ENCODE data around the gene ACACB.

ACACB gene

GRCh38 chr12:109178532-109178931 is 62.1 kb downstream of the ACACB start:
- DNase-seq: no peak

GRCh38 chr12:109179927-109180326 is 63.5 kb downstream of the ACACB start:
- DNase-seq: no peak

- no peak for DNase-seq
These were observed 65.9 kb downstream of the ACACB start for GRCh38 chr12:109182041-109182839.

GRCh38 chr12:109185441-109185840 is 69.1 kb downstream of the ACACB start:
- DNase-seq: no peak

- DNase-seq: no peak
These were observed 70.7 kb downstream of the ACACB start for GRCh38 chr12:109186993-109187653.

- DNase-seq: no peak
These were observed 71.8 kb downstream of the ACACB start for GRCh38 chr12:109188108-109188712.

GRCh38 chr12:109189291-109189690 is 72.9 kb downstream of the ACACB start:
- DNase-seq: no peak

GRCh38 chr12:109191621-109192250 is 75.3 kb downstream of the ACACB start:
- no peak for DNase-seq

GRCh38 chr12:109192358-109192757 is 76.0 kb downstream of the ACACB start:
- no peak for DNase-seq

GRCh38 chr12:109193896-109194295 is 77.5 kb downstream of the ACACB start:
- no peak for DNase-seq

GRCh38 chr12:109196332-109196731 is 79.9 kb downstream of the ACACB start:
- DNase-seq: no peak

GRCh38 chr12:109197327-109197726 is 80.9 kb downstream of the ACACB start:
- no peak for DNase-seq

GRCh38 chr12:109199324-109199723 is 82.9 kb downstream of the ACACB start:
- DNase-seq: no peak

- no peak for DNase-seq
These were observed 84.6 kb downstream of the ACACB start for GRCh38 chr12:109200825-109201495.

- no peak for DNase-seq
These were observed 85.1 kb downstream of the ACACB start for GRCh38 chr12:109201496-109201885.

- no peak for DNase-seq
These were observed 86.4 kb downstream of the ACACB start for GRCh38 chr12:109202770-109203169.

GRCh38 chr12:109203480-109203879 is 87.1 kb downstream of the ACACB start:
- DNase-seq: no peak

GRCh38 chr12:109209082-109209481 is 92.7 kb downstream of the ACACB start:
- no peak for DNase-seq

GRCh38 chr12:109212460-109213115 is 96.2 kb downstream of the ACACB start:
- DNase-seq: no peak

GRCh38 chr12:109214131-109214530 is 97.7 kb downstream of the ACACB start:
- no peak for DNase-seq

- no peak for DNase-seq
These were observed 102.6 kb downstream of the ACACB start for GRCh38 chr12:109218996-109219395.

- DNase-seq: no peak
These were observed 103.6 kb downstream of the ACACB start for GRCh38 chr12:109219938-109220337.
